ENCODE results near the gene PPP1R12C.
A peak's percentile ranks its signal among the peaks of the same experiment; 100 is the strongest.

Gene PPP1R12C

DNA sequence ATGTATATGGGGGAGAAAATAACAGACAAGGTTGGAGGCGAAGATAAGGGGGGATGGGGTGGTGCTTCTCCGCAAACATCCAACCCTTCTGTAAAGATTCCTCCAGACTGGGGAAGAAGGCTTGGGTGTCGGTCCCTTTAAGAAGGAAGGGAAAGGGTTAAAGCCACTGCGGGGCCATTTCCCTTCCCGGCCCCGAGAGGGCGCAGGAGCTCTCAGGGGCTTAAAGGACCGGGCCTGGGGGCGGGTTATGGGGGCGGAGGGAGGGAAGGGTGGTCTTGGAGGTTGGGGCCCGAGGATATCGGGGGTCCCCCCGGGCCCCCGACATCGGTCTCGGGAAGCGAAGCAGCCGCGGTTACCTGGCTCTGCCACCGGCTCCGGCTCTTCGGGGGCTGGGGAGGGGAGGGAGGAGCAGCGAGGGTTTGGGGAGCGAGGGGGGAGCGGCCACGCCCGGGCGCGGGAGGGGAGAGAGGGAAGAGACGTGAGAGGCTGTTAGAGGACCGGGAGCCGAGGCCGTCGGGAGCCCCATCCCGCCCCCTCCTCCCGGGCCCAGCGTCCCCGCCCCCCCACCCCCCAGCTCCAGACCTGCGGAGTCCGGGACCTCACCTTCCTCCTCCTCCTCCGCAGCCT is 28.8 kb upstream of the PPP1R12C start:
- peak; percentile 23 for DNase-seq

DNA sequence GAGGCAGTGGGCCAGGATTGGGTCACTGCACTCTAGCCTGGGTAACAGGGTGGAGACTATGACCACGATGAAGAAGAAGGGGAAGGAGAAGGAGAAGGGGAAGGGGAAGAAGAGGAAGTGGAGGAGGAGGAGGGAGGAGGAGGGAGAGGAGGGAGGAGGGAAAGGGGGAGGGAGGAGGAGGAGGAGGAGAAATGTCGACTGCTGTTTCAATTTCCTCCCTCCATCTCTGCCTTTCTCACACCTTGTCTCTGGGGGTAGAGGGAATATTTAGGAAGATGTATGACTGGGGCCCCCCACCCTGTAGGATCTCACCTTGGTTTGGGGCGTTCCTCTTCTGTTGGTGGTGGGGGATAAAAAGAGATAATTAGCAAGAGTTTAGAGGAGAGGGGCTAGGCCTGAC is 27.8 kb upstream of the PPP1R12C start:
- no peak for DNase-seq

DNA sequence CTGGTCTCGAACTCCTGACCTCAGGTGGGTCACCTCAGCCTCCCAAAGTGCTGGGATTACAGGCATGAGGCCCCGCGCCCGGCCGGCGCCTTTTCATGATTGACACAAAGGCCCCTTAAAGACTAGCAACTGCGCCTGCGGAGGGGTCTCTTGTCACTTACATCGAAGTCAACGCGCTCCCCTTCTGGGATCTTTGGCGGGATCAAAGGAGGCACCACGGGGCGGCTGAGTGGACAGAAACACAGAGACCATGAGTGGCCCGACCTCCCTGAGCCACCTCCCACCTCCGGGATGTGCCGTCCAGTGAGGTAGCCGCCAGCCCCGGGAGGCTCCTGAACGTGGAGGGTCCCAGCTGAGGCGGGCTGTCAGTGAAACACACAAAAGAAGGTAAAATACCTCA is 24.3 kb upstream of the PPP1R12C start:
- no peak for DNase-seq

DNA sequence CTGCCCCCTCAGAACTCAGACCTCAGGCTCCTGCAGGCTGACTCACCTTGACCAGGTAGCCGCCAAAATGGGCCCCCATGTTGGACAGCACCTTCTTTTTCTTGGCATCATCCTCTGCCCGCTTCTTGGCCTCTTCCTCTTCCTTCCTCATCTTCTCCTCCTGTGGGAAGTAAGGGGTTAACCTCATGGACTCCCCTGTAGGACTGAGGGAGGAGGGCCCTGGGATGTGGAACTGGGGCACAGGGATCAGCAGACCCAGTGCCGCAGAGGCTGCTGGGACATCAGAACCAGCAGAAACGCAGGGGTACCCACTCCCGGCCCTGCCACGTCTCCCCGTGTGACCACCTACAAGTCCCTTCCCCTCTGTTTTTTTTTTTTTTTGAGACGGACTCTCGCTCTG is 20.5 kb upstream of the PPP1R12C start:
- no peak for DNase-seq

DNA sequence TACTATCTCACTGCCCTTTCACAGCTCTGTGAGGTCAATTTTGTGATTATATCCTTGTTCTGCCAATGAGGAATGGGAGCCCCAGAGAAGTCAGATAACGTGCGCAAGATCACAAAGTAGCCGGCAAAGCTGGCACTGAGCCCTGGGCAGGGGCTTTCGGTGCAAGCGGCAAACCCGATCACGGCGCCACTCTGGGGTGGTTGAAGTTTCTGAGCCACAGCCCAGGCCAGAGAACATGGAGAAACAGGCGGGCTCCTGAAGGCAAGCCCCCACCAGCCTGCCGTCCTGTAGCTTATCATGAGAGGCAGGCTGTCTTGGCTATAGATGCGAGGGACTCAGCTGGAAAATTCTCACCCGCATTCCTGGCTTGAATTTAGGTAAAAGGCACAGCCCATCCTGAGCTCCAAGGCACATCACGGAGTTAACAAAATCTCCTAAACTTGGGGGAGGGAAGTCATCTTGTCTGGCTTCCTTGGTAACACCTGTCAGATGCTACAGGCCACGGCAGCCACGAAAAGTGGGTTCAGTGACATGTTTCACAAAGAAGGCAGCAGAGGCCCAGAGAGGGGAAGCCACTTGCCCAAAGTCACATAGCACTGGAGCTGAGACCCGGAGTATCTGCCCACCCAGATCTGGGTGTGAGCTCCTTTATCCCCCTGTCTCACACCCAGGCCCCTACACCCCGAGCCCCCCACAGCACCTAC is 19.1 kb upstream of the PPP1R12C start:
- no peak for DNase-seq

DNA sequence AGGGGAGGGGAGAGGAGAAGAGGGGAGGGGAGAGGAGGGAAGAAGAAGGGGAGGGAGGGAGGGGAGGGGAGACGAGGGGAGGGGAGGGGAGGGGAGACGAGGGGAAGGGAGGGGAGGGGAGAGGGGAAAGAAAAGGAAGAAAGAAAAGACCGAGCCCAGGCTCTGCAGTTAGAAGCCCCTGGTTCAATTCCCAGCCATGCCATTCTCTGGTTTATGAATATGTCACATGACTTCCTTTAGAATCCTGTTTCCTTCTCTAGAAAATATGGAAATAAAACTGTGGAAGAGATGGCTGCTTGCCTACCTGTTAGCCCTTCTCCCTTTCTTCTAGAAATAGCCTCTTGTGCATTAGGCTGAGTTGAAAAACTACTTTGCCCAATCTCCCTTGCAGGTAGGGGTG is 17.3 kb upstream of the PPP1R12C start:
- no peak for DNase-seq

DNA sequence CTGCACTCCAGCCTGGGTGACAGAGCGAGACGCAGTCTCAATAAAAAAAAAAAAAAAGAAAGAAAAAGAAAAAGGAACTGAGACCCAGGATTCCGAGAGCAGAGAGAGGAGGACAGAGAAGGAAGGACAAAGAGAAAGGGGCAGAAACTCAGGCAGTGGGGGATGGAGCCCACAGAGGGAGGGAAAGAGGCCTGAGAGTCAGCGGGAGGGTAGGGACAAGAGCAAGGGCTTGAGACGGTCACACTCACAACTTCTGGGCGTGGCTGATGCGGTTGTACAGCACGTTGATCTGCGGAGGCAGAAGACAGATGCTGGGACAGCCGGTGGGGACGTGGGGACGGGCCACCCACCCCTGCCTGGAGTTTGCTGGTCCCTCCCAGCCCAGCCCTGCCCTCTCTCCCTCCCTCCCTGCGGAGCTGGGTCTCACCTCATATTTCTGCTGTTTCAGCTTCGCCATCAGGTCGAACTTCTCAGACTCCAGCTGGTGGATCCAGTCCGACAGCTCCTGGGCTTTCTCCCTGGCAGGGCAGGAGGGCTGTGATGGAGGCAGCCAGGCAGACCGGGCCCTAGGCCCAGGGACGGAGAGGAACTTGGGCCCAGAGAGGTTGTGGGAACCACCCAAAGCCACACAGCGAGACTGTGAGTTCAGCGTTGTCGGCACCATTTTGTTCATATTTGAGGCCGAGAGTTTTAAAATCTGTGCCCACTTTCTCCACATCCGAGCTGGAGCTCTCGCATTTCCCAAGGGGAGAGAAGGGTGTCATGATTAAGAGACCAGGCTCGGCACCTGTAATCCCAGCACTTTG is 16.4 kb upstream of the PPP1R12C start:
- DNase-seq, result no peak

DNA sequence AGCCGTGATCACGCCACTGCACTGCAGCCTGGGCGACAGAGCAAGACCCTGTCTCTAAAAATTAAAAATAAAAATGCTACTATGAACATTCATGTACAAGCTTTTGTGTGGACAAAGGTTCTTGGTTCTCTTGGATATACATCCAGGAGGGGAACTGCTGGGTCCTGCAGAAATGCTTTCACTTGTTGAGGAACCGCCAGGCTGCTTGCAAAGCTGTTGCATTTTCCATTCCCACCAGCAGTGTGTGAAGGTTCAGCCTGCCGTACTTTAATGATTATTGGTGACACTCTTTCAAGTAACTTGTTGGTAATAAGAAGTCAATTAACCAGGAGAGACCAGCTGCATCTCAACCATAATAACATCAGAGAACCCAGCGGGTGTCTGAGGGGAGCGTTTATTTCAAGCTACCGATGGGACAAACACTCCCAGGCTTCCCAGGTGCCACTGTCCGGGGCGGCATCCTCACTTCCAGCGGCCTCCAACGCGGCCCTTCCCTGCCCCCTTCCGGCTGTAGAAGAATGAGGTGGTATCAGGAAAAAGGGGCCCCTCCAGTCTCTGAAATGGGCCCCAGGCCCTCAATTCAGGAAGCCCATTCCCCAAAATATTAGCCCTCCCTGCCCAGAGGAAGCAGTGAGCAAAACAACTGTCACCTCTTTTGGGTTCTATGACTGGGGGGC is 15.2 kb upstream of the PPP1R12C start:
- DNase-seq, result no peak

DNA sequence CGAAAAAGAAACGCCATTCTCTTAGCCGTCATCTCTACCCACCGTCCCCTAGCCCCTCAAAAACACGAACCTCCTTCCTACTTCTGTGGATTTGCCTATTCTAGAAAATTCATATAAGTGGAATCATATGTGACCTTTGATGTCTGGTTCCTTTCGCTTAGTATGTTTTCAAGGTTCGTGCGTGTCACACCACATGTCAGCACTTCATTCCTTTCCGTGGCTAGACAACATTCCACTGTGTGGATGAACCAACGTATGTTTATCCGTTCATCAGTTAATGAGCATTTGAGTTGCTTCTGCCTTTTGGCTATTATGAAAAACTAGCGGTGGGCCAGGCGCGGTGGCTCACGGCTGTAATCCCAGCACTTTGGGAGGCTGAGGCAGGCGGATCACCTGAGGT is 14.0 kb upstream of the PPP1R12C start:
- DNase-seq, result no peak

GRCh38 chr19:55119053-55119452 is 1.6 kb upstream of the PPP1R12C start:
- no peak for DNase-seq

- DNase-seq, result peak; percentile 59
Measured at GRCh38 chr19:55118401-55118991, 1.1 kb upstream of the PPP1R12C start.

DNA sequence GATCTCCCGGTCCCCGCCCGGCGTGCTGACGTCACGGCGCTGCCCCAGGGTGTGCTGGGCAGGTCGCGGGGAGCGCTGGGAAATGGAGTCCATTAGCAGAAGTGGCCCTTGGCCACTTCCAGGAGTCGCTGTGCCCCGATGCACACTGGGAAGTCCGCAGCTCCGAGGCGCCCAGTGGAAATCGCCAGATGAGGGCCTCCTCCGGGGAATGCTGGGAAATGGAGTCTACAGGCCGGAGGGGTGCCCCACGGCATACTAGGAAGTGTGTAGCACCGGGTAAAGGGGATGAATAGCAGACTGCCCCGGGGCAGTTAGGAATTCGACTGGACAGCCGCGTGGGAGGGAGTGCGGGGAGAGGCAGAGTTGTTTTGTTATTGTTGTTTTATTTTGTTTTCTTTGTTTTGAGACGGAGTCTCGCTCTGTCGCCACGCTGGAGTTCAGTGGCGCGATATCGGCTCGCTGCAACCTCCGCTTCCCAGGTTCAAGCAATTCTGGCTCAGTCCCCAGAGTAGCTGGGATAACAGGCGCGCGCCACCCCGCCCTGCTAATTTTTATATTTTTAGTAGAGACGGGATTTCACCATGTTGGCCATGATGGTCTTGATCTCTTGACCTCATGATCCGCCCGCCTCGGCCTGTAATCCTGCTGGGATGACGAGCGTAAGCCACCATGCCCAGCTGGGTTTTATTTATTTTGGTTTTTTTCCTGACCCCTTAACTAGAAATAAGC is 390 bp upstream of the PPP1R12C start:
- DNase-seq, result peak; percentile 98

GRCh38 chr19:55116232-55116858 is 1.1 kb downstream of the PPP1R12C start:
- DNase-seq, result peak; percentile 78

- peak; percentile 76 for DNase-seq
Measured at GRCh38 chr19:55115446-55116065, 1.9 kb downstream of the PPP1R12C start.

- DNase-seq, result no peak
Measured at GRCh38 chr19:55114566-55115145, 2.8 kb downstream of the PPP1R12C start.

DNA sequence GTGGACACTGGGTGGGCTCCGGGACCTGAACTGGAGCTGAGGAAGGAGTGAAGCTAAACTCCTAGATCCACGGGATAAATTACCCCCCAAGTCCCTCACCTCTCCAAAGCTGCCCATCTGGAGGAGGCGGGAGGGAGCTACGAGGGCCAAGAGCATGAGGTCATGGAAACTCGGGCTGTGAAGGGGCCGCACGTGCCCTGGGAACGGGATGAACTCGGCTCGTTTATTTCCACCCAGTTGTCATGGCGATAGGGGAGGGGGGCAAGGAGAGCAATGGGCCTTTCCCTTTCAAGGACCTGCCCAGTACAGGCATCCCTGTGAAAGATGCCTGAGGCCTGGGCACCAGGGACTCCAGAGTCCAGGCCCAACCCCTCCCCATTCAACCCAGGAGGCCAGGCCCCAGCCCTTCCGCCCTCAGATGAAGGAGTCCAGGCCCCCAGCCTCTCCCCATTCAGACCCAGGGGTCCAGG is 3.8 kb downstream of the PPP1R12C start:
- no peak for DNase-seq

- DNase-seq, result no peak
Measured at GRCh38 chr19:55112777-55113569, 4.5 kb downstream of the PPP1R12C start.

- DNase-seq, result no peak
Measured at GRCh38 chr19:55112246-55112776, 5.1 kb downstream of the PPP1R12C start.

DNA sequence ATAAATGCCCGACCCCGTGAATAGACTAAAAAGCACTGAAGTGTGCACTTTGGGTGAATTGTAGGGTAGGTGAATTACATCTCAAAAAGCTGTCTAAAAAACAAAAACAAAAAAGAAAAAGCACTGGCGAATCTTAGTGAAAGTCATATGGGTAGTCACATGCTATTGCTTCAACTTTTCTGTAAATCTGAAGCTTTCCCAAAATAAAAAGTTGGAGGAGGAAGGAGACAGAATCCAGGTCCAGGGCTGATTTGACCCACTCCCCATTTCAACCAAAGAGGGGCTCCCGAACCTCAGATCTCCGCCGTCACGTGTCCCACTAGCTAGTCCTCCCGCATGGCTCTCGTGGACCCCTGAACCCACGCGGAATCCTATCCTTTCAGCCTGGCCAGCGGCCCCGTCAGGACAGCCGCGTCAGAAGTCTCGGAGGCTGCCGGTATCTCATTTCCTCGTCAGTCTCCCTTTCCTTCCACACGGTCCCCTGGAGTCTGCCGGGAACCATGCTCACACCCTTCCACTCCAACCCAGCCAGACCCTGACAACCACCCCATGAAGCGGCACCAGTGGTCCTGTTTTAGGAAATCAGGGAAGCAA is 6.1 kb downstream of the PPP1R12C start:
- no peak for DNase-seq
